ENCODE measurements around the gene BMAL1. TPM values are rescaled to one million over a fixed set of nuclear protein-coding genes. Genes with fewer than 3 reads are reported as not detected.

The BMAL1 gene
- total and polyA plus RNA-seq, 5 experiments from 2014 or later = 9.6 to 93.8 (median 14.0) TPM

DNA sequence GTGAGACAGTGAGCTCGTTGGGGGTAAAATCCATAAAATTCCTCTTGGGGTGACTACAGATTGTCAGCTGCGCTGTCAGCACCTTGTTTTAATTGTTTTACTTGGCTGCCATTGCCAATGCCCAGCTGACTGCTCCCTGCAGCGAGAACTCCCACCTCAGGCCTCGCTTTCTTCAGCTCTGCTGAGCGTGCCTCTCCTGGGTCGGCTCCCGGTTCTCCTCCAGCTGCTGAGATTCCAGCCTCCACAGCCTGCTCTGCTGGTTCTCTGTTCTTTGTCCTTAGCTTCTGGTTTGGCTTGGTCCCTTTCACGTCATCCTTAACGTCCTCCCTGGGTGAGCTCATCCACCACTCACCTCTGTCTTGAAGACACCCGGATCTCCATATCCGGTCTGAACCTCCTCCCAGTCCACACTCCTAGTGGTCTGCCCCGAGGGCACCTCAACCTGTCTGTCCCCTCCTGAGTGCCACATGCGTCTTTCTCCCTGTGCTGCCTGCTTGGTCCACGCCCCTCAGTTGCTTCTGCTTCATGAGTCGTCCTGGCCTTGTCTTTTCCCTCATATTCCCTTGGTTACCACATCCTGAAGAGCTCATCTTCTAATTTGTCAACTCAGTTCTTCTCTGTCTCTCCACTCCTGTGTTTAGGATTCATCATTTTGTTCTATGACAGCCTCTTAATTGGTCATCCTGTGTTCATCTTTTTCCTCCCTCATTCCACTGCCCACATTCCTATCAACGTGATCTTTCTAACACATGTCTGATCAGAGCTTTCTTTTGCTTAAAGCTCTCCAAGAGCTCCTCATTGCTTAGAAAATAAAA, 35.6 kb downstream of the BMAL1 start:
- DNase-seq (no peak), ATAC-seq (no peak)
- Mint-ChIP-seq H3K4me3 (peak overlapping the region in 2 of 10 donors; percentile 0 to 44), H3K27me3 (no peaks in the 10 kb centered on the region), H3K27ac (peak overlapping the region in 7 of 10 donors; percentile 1 to 74 (median 45)), H3K36me3 (peaks cover 13 to 46% (median 18%) of the 10 kb centered on the region in 3 donors), H3K4me1 (peaks cover 58 to 82% (median 77%) of the 10 kb centered on the region in 4 donors), H3K9me3 (no peaks in the 10 kb centered on the region)
- POLR2A ChIA-PET = no interaction called here

GRCh38 chr11:13314676-13315394, 37.2 kb downstream of the BMAL1 start:
- H3K27me3 Mint-ChIP-seq = no peaks in the 10 kb centered on the region
- no peaks in the 10 kb centered on the region for H3K9me3 Mint-ChIP-seq
- DNase-seq (no peak), ATAC-seq (no peak)
- peak overlapping the region in 3 of 10 donors; percentile 37 to 72 (median 51) for H3K27ac Mint-ChIP-seq
- peaks cover 13 to 40% (median 18%) of the 10 kb centered on the region in 3 donors for H3K36me3 Mint-ChIP-seq
- peaks cover 61 to 92% (median 87%) of the 10 kb centered on the region in 4 donors for H3K4me1 Mint-ChIP-seq
- H3K4me3 Mint-ChIP-seq = peak overlapping the region in 4 of 10 donors; percentile 5 to 37 (median 14)
- POLR2A ChIA-PET = no interaction called here

DNA sequence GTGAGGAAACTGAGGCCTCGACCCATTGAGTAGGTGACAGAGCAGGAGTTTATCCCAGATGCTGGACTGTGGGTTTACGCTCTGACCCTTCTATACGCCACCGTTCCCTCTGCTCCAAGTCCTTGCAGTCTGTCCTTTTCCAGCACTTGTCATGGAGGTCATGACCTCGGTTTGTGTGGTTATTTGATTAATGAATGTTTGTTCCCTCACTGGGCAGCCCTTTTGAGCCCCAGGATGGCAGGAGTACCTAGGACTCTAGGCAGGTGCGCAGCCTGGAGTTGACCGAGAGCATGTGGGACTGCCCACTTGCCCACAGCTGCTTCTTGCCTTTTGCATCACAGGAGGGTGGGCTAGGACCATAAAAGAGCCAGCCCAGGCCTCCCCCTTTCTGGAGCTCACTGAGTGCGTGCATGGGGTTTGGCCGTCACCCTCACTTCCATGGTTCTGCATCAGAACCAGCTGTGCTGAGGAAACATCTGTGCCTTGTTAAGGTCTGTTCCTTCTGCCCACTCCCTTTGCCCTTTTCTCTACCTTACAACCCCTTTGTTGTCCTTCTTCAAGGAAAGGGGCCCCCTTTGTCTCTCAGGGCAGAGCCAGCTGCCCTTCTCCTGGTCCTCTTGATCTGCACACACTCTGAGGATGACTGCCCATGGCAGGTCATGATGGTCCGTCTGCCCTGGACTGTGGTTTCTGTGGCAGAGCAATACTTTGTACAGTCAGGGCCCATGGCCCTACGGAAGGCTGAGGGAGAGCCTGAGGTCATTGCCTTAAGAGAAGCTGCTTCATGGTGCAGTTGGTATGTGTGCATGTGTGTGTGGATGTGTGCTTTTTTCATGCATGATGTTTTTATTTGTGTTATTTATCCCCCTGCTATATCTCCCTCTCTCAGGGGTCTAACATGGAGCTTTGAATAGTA, 38.2 kb downstream of the BMAL1 start:
- ATAC-seq (no peak), DNase-seq (no peak)
- Mint-ChIP-seq H3K27ac (peak overlapping the region in 8 of 10 donors; percentile 3 to 83 (median 44)), H3K4me3 (peak overlapping the region in 4 of 10 donors; percentile 5 to 57 (median 8)), H3K36me3 (peaks cover 9 to 34% (median 10%) of the 10 kb centered on the region in 3 donors), H3K9me3 (no peaks in the 10 kb centered on the region), H3K4me1 (peaks cover 57 to 95% (median 88%) of the 10 kb centered on the region in 4 donors), H3K27me3 (no peaks in the 10 kb centered on the region)
- POLR2A ChIA-PET = interaction anchor here (0.8 kb wide), 1 partner anchor 38 kb away, joined by 3 read pairs; no protein-coding TSS in a partner anchor

- H3K36me3 Mint-ChIP-seq = peaks cover 2 to 29% (median 5%) of the 10 kb centered on the region in 3 donors
- POLR2A ChIA-PET = interaction anchor here (0.8 kb wide), 1 partner anchor 38 kb away, joined by 3 read pairs; no protein-coding TSS in a partner anchor
- H3K4me1 Mint-ChIP-seq = peaks cover 52 to 94% (median 86%) of the 10 kb centered on the region in 4 donors
- no peaks in the 10 kb centered on the region for H3K27me3 Mint-ChIP-seq
- peak overlapping the region in 5 of 10 donors; percentile 31 to 83 (median 52) for H3K27ac Mint-ChIP-seq
- no peaks in the 10 kb centered on the region for H3K9me3 Mint-ChIP-seq
- no peak for DNase-seq
- no peak for ATAC-seq
- peak overlapping the region in 1 of 10 donors; percentile 57 for H3K4me3 Mint-ChIP-seq
Measured at GRCh38 chr11:13316528-13316961, 39.0 kb downstream of the BMAL1 start.

- POLR2A ChIA-PET = no interaction called here
- H3K27ac Mint-ChIP-seq = peak overlapping the region in 3 of 10 donors; percentile 8 to 30 (median 9)
- ATAC-seq = no peak
Measured at GRCh38 chr11:13317293-13318080, 39.9 kb downstream of the BMAL1 start.

GRCh38 chr11:13318498-13319295, 41.1 kb downstream of the BMAL1 start:
- H3K4me1 Mint-ChIP-seq = peaks cover 49 to 86% (median 74%) of the 10 kb centered on the region in 4 donors
- no peak for DNase-seq

More at GRCh38 chr11:13317293-13318080, 39.9 kb downstream of the BMAL1 start:
- DNase-seq = no peak
- H3K36me3 Mint-ChIP-seq = peaks cover 2 to 31% (median 5%) of the 10 kb centered on the region in 3 donors
- no peaks in the 10 kb centered on the region for H3K9me3 Mint-ChIP-seq
- peaks cover 56 to 95% (median 85%) of the 10 kb centered on the region in 4 donors for H3K4me1 Mint-ChIP-seq
- no peaks in the 10 kb centered on the region for H3K27me3 Mint-ChIP-seq
- peak overlapping the region in 3 of 10 donors; percentile 9 to 48 (median 15) for H3K4me3 Mint-ChIP-seq

GRCh38 chr11:13320688-13321087, 43.1 kb downstream of the BMAL1 start:
- ATAC-seq (no peak), DNase-seq (no peak)
- no peaks in the 10 kb centered on the region for H3K27me3 Mint-ChIP-seq
- H3K27ac Mint-ChIP-seq = peak overlapping the region in 3 of 10 donors; percentile 2 to 45 (median 4)
- no peak overlapping the region for H3K4me3 Mint-ChIP-seq
- H3K36me3 Mint-ChIP-seq = peaks cover 0 to 30% (median 5%) of the 10 kb centered on the region in 3 donors
- no peaks in the 10 kb centered on the region for H3K9me3 Mint-ChIP-seq
- POLR2A ChIA-PET = no interaction called here
- peaks cover 42 to 79% (median 66%) of the 10 kb centered on the region in 4 donors for H3K4me1 Mint-ChIP-seq

More at GRCh38 chr11:13318498-13319295, 41.1 kb downstream of the BMAL1 start:
- no peaks in the 10 kb centered on the region for H3K9me3 Mint-ChIP-seq
- POLR2A ChIA-PET = no interaction called here
- peak overlapping the region in 5 of 10 donors; percentile 12 to 49 (median 33) for H3K27ac Mint-ChIP-seq
- H3K36me3 Mint-ChIP-seq = peaks cover 0 to 27% (median 2%) of the 10 kb centered on the region in 3 donors
- H3K4me3 Mint-ChIP-seq = peak overlapping the region in 8 of 10 donors; percentile 14 to 57 (median 34)
- ATAC-seq = peak in 1 of 2 donors; percentile 43
- no peaks in the 10 kb centered on the region for H3K27me3 Mint-ChIP-seq

DNA sequence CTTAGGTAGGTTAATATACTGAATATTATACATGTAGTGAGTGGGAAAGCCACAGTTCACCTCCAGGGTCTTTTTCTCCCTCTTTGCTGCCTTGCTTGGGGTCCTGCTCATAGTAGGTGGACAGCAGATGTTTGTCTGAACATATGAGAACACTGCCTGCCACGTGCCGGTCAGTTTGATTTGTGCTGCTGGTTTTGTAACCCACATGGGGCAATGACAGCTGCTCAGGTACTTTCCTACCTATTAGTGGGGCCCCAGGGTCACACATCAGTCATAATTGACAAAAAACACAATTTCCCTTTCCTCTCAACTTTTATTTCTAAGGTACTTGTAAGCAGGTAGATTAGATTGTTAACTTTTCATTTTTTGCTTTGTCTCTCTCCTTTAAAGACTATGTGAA, 43.8 kb downstream of the BMAL1 start:
- Mint-ChIP-seq H3K27me3 (no peaks in the 10 kb centered on the region), H3K4me1 (peaks cover 34 to 71% (median 60%) of the 10 kb centered on the region in 4 donors), H3K9me3 (no peaks in the 10 kb centered on the region), H3K4me3 (no peak overlapping the region), H3K27ac (peak overlapping the region in 1 of 10 donors; percentile 66), H3K36me3 (peaks cover 0 to 34% (median 5%) of the 10 kb centered on the region in 3 donors)
- DNase-seq (no peak), ATAC-seq (no peak)
- POLR2A ChIA-PET = no interaction called here

DNA sequence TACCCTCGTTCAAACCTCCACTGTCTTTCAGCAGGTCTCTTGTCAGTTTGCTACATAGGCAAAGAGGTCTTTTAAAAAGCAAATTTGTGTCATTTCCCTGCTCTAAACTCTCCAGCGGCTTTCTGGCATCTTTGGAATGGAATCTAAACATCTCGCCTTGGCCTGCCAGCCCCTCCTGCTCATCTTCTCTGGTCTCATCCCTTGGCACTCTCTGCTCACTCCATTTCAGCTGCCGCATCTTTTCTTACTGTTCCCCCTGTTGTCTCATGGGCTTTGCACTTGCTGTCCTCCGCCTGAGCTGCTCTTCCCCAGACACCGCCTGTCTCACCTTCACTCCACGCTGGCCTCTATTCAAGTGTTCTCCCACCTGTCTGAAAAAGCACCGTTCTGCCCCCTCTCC, 46.6 kb downstream of the BMAL1 start:
- Mint-ChIP-seq H3K27ac (peak overlapping the region in 2 of 10 donors; percentile 2 to 11), H3K4me1 (peaks cover 28 to 48% (median 45%) of the 10 kb centered on the region in 4 donors), H3K27me3 (no peaks in the 10 kb centered on the region), H3K9me3 (no peaks in the 10 kb centered on the region), H3K4me3 (no peak overlapping the region), H3K36me3 (peaks cover 0 to 53% (median 5%) of the 10 kb centered on the region in 3 donors)
- ATAC-seq (no peak), DNase-seq (no peak)
- POLR2A ChIA-PET = no interaction called here

GRCh38 chr11:13324709-13325108, 47.1 kb downstream of the BMAL1 start:
- no peak for DNase-seq
- Mint-ChIP-seq H3K4me3 (no peak overlapping the region), H3K9me3 (no peaks in the 10 kb centered on the region), H3K27ac (peak overlapping the region in 4 of 10 donors; percentile 2 to 20 (median 14)), H3K27me3 (no peaks in the 10 kb centered on the region), H3K36me3 (peaks cover 0 to 58% (median 5%) of the 10 kb centered on the region in 3 donors), H3K4me1 (peaks cover 28 to 50% (median 46%) of the 10 kb centered on the region in 4 donors)
- ATAC-seq = no peak
- POLR2A ChIA-PET = no interaction called here

All from naive thymus-derived CD8-positive, alpha-beta T cell (primary cell).